Gastrocnemius medialis (tissue), 4 donors: ENCODE measurements around the gene BTF3L4. TPM values are rescaled to one million over a fixed set of nuclear protein-coding genes. Genes with fewer than 3 reads are reported as not detected.
"Not testable (repeated sequence)": the region's sequence is repeated elsewhere in the genome, so short reads cannot be mapped to it uniquely, and the experiment has no call there.

Experiments
- ATAC-seq, 2 donors: fragments of 150-250 bp; one replicate each; pipeline ENCODE4 v1.9.1; 2016
- DNase-seq, 2 donors: peaks; one replicate each; pipeline ENCODE4 v3.0.0-alpha.2; 2019
- H3K27ac ChIP-seq, 4 donors: fragments of 200-600 bp; sonication (generic); 1 replicate in 1 of 4; 2 replicates in 3 of 4; pipeline ENCODE4 v1.5.1; 2016 to 2018; ENCODE audit warnings: mild to moderate bottlenecking in 2 of 4, moderate library complexity in 1 of 4
- H3K27me3 ChIP-seq, 3 donors: fragments of 200-600 bp; sonication (generic) in 2 of 3; 1 replicate in 1 of 3; 2 replicates in 2 of 3; pipeline versions ENCODE4 v1.5.1 to v1.6.0; 2016 to 2019; ENCODE audit warnings: mild to moderate bottlenecking in 1 of 3, moderate library complexity in 1 of 3
- H3K36me3 ChIP-seq, 2 donors: fragments of 200-600 bp; sonication (generic) in 1 of 2; one replicate each; pipeline ENCODE4 v1.5.1; 2017 to 2018
- H3K4me1 ChIP-seq, 2 donors: fragments of 200-600 bp; sonication (generic) in 1 of 2; one replicate each; pipeline ENCODE4 v1.5.1; 2016 to 2017; ENCODE audit warnings: mild to moderate bottlenecking in 2 of 2
- H3K4me3 ChIP-seq, 4 donors: fragments of 200-600 bp; sonication (generic) in 3 of 4; 1 replicate in 1 of 4; 2 replicates in 3 of 4; pipeline ENCODE4 v1.5.1; 2016 to 2019; ENCODE audit warnings: mild to moderate bottlenecking in 2 of 4
- H3K9me3 ChIP-seq, 3 donors: fragments of 200-600 bp; sonication (generic) in 2 of 3; 1 replicate in 1 of 3; 2 replicates in 2 of 3; pipeline ENCODE4 v1.5.1; 2016 to 2019
- CTCF ChIP-seq, 5 experiments: fragments of 450-650 bp in 3 of 5; fragments of 200-600 bp in 2 of 5; sonication (generic) in 2 of 5; IDR thresholded peaks in 4 of 5; conservative IDR thresholded peaks in 1 of 5; 1 replicate in 4 of 5; 2 replicates in 1 of 5; pipeline ENCODE4 v1.5.1; 2016 to 2019; ENCODE audit warnings: antibody characterized with exemption in 5 of 5, mild to moderate bottlenecking in 3 of 5, moderate library complexity in 3 of 5
- POLR2A ChIP-seq, 2 donors: fragments of 450-650 bp; IDR thresholded peaks; one replicate each; pipeline ENCODE4 v1.6.1; 2017; ENCODE audit warnings: antibody characterized with exemption in 2 of 2, mild to moderate bottlenecking in 2 of 2, moderate library complexity in 2 of 2
- in situ Hi-C, 4 donors: fragments of 200-750 bp; cut with MboI; loops; one replicate each; pipeline versions ENCODE4 v1.15.0 to v1.8.0; 2017; ENCODE audit warnings: low sequenced_read_pairs in 4 of 4
- intact Hi-C: fragments of 100-400 bp; cut with DNase I; formaldehyde crosslinking; loops from one replicate; pipeline ENCODE4 v1.15.1; 2023; ENCODE audit warnings: low total_unique reads
- total RNA-seq, 4 donors: library from RNA; depleted of rRNA; stranded (reverse); fragments of >200 nt; gene quantifications; one replicate each; pipeline versions ENCODE4 v1.1.0 to v1.2.3, GENCODE V29; 2016

BTF3L4 gene
- total RNA-seq, 4 donors from 2014 or later = 68.4 to 92.9 (median 72.4) TPM

- in situ Hi-C loops = no loop called here
- ATAC-seq (no peak), DNase-seq (no peak)
- TF ChIP-seq CTCF (IDR thresholded peaks at IDR 0.05 in 4 of 5, conservative IDR thresholded peaks at IDR 0.05 in 1 of 5) = no peak
- no peak for TF ChIP-seq POLR2A (IDR thresholded peaks at IDR 0.05)
- peaks cover 0 to 22% of the 10 kb centered on the region in 2 donors for H3K36me3 ChIP-seq
- no peak overlapping the region for H3K27ac ChIP-seq
- intact Hi-C loops = no loop called here
- no peak overlapping the region for H3K4me3 ChIP-seq
- H3K9me3 ChIP-seq = no peaks in the 10 kb centered on the region
- no peaks in the 10 kb centered on the region for H3K4me1 ChIP-seq
- H3K27me3 ChIP-seq = no peaks in the 10 kb centered on the region
These were observed 14.4 kb upstream of the BTF3L4 start for GRCh38 chr1:52041551-52042185.

- no peak for TF ChIP-seq CTCF (IDR thresholded peaks at IDR 0.05 in 4 of 5, conservative IDR thresholded peaks at IDR 0.05 in 1 of 5)
- no peak for TF ChIP-seq POLR2A (IDR thresholded peaks at IDR 0.05)
- H3K4me3 ChIP-seq = no peak overlapping the region
- DNase-seq (no peak), ATAC-seq (no peak)
- H3K27me3 ChIP-seq = no peaks in the 10 kb centered on the region
- intact Hi-C loops = no loop called here
- peaks cover 0 to 13% of the 10 kb centered on the region in 2 donors for H3K36me3 ChIP-seq
- H3K9me3 ChIP-seq = no peaks in the 10 kb centered on the region
- H3K27ac ChIP-seq = no peak overlapping the region
- in situ Hi-C loops = no loop called here
- no peaks in the 10 kb centered on the region for H3K4me1 ChIP-seq
These were observed 10.9 kb upstream of the BTF3L4 start for GRCh38 chr1:52045236-52045635.

GRCh38 chr1:52045666-52046195 is 10.4 kb upstream of the BTF3L4 start:
- in situ Hi-C loops, H3K36me3 ChIP-seq, DNase-seq, H3K9me3 ChIP-seq, ATAC-seq, H3K4me1 ChIP-seq, H3K4me3 ChIP-seq, intact Hi-C loops, H3K27ac ChIP-seq, H3K27me3 ChIP-seq: not testable (repeated sequence)

GRCh38 chr1:52049337-52049736 is 6.8 kb upstream of the BTF3L4 start:
- H3K27me3 ChIP-seq, ATAC-seq, H3K27ac ChIP-seq, intact Hi-C loops, H3K4me1 ChIP-seq, in situ Hi-C loops, DNase-seq, H3K4me3 ChIP-seq, H3K9me3 ChIP-seq: not testable (repeated sequence)
- peaks cover 0 to 15% of the 10 kb centered on the region in 2 donors for H3K36me3 ChIP-seq

- Histone ChIP-seq H3K36me3 (peaks cover 0 to 15% of the 10 kb centered on the region in 2 donors), H3K27me3 (no peaks in the 10 kb centered on the region), H3K4me3 (peak overlapping the region in 3 of 4 donors; percentile 84 to 87 (median 87)), H3K4me1 (peaks cover 28 to 29% of the 10 kb centered on the region in 2 donors), H3K9me3 (no peaks in the 10 kb centered on the region), H3K27ac (no peak overlapping the region)
- DNase-seq (no peak), ATAC-seq (no peak)
- intact Hi-C loops (no loop called here), in situ Hi-C loops (no loop called here)
- TF ChIP-seq CTCF (IDR thresholded peaks at IDR 0.05 in 4 of 5, conservative IDR thresholded peaks at IDR 0.05 in 1 of 5) = no peak
- no peak for TF ChIP-seq POLR2A (IDR thresholded peaks at IDR 0.05)
These were observed 2.2 kb upstream of the BTF3L4 start for GRCh38 chr1:52053862-52054261.
